Upper lobe of right lung (tissue), 1 donor: ENCODE data around the gene LGALS14. TPM values are rescaled to one million over a fixed set of nuclear protein-coding genes. Genes with fewer than 3 reads are reported as not detected.

ENCODE experiments used
- ATAC-seq: fragments of 200-7000 bp; cut with Tn5 transposase; one replicate; pipeline ENCODE4 v1.9.1; 2020; ENCODE audit warnings: mild to moderate bottlenecking, moderate library complexity
- DNase-seq: peaks from one replicate; pipeline ENCODE4 v3.0.0-alpha.2; 2020
- H3K27ac ChIP-seq: fragments of 200-600 bp; one replicate; pipeline ENCODE4 v1.8.0; 2022
- H3K27me3 ChIP-seq: fragments of 200-600 bp; one replicate; pipeline ENCODE4 v1.8.0; 2022; ENCODE audit warnings: mild to moderate bottlenecking
- H3K36me3 ChIP-seq: fragments of 200-600 bp; one replicate; pipeline ENCODE4 v1.8.0; 2022
- H3K4me1 ChIP-seq: fragments of 200-600 bp; one replicate; pipeline ENCODE4 v1.8.0; 2022
- H3K4me3 ChIP-seq: fragments of 200-600 bp; one replicate; pipeline ENCODE4 v1.8.0; 2022; ENCODE audit warnings: mild to moderate bottlenecking
- H3K9me3 ChIP-seq: fragments of 200-600 bp; one replicate; pipeline ENCODE4 v1.8.0; 2022
- intact Hi-C: fragments of 100-400 bp; cut with DNase I; formaldehyde crosslinking; loops from one replicate; pipeline ENCODE4 v1.11.0; 2022
- total RNA-seq: library from RNA; stranded (reverse); fragmentation: NEBNext Ultra II Directional; extraction: Animal tissue kit (Norgen Biotek cat#: 25700); gene quantifications from one replicate; pipeline ENCODE4 v1.2.1, GENCODE V29; 2021
- TF ChIP-seq, protein P1 (sequence below): fragments of 200-600 bp; IDR thresholded peaks from one replicate; pipeline ENCODE4 v1.8.0; 2022; ENCODE audit warnings: antibody characterized with exemption
- donor health status: DM: no; HTN: yes; CAD: no; lungs with severe emphysema.

The LGALS14 gene
- total RNA-seq, 1 donor from 2014 or later, result not detected

GRCh38 chr19:39731685-39732084 is 27.4 kb downstream of the LGALS14 start:
- H3K9me3 ChIP-seq, result no peaks in the 10 kb centered on the region
- H3K4me3 ChIP-seq, result no peak overlapping the region
- H3K27ac ChIP-seq, result no peak overlapping the region
- H3K36me3 ChIP-seq, result no peaks in the 10 kb centered on the region
- intact Hi-C loops, result no loop called here
- DNase-seq (no peak), ATAC-seq (no peak)
- TF ChIP-seq, protein P1, sequence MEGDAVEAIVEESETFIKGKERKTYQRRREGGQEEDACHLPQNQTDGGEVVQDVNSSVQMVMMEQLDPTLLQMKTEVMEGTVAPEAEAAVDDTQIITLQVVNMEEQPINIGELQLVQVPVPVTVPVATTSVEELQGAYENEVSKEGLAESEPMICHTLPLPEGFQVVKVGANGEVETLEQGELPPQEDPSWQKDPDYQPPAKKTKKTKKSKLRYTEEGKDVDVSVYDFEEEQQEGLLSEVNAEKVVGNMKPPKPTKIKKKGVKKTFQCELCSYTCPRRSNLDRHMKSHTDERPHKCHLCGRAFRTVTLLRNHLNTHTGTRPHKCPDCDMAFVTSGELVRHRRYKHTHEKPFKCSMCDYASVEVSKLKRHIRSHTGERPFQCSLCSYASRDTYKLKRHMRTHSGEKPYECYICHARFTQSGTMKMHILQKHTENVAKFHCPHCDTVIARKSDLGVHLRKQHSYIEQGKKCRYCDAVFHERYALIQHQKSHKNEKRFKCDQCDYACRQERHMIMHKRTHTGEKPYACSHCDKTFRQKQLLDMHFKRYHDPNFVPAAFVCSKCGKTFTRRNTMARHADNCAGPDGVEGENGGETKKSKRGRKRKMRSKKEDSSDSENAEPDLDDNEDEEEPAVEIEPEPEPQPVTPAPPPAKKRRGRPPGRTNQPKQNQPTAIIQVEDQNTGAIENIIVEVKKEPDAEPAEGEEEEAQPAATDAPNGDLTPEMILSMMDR, result no peak
- no peaks in the 10 kb centered on the region for H3K27me3 ChIP-seq
- no peaks in the 10 kb centered on the region for H3K4me1 ChIP-seq

GRCh38 chr19:39733841-39734240 is 29.6 kb downstream of the LGALS14 start:
- DNase-seq (no peak), ATAC-seq (no peak)
- Histone ChIP-seq H3K9me3 (no peaks in the 10 kb centered on the region), H3K27ac (no peak overlapping the region), H3K27me3 (no peaks in the 10 kb centered on the region), H3K4me3 (no peak overlapping the region), H3K4me1 (no peaks in the 10 kb centered on the region), H3K36me3 (no peaks in the 10 kb centered on the region)
- TF ChIP-seq, protein P1, result no peak
- intact Hi-C loops, result no loop called here

GRCh38 chr19:39735688-39736087 is 31.4 kb downstream of the LGALS14 start:
- H3K27me3 ChIP-seq, result no peaks in the 10 kb centered on the region
- TF ChIP-seq, protein P1, result no peak

DNA sequence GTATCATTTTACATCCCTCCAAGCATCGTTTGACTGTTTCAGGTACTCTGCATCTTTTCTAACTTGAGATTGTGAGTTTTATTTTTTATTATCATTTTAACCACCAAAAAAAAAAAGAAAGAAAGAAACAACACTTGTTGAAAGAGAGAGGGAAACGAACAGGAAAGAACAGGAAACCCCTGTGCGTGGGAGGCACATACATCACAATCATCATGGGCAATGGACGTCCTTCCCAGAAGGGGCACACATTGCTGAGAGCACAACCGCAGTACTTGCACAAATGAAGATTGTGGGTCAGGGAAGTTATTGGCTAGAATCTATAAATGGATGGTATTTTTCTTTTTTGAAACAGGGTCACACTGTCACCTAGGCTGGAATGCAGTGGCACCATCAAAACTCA is 31.8 kb downstream of the LGALS14 start:
- intact Hi-C loops, result no loop called here
- Histone ChIP-seq H3K36me3 (no peaks in the 10 kb centered on the region), H3K4me3 (no peak overlapping the region), H3K27ac (no peak overlapping the region), H3K27me3 (no peaks in the 10 kb centered on the region), H3K9me3 (no peaks in the 10 kb centered on the region), H3K4me1 (no peaks in the 10 kb centered on the region)
- TF ChIP-seq, protein P1, result no peak
- ATAC-seq (no peak), DNase-seq (no peak)

More at GRCh38 chr19:39735688-39736087, 31.4 kb downstream of the LGALS14 start:
- H3K36me3 ChIP-seq, result no peaks in the 10 kb centered on the region
- no peaks in the 10 kb centered on the region for H3K9me3 ChIP-seq
- H3K27ac ChIP-seq, result no peak overlapping the region
- ATAC-seq (no peak), DNase-seq (no peak)
- H3K4me1 ChIP-seq, result no peaks in the 10 kb centered on the region
- H3K4me3 ChIP-seq, result no peak overlapping the region
- intact Hi-C loops, result no loop called here

GRCh38 chr19:39737351-39737750 is 33.1 kb downstream of the LGALS14 start:
- Histone ChIP-seq H3K9me3 (no peaks in the 10 kb centered on the region), H3K4me3 (no peak overlapping the region), H3K27ac (no peak overlapping the region), H3K4me1 (no peaks in the 10 kb centered on the region), H3K36me3 (no peaks in the 10 kb centered on the region), H3K27me3 (no peaks in the 10 kb centered on the region)
- no peak for DNase-seq
- intact Hi-C loops, result no loop called here
- no peak for ATAC-seq
- TF ChIP-seq, protein P1, result no peak

GRCh38 chr19:39737891-39738290 is 33.6 kb downstream of the LGALS14 start, which contains the start of gene CLC:
Gene CLC (minus strand): TSS chr19:39738029. CDS start chr19:39737952, 77 bp downstream.
- TF ChIP-seq, protein P1, result no peak
- no peak within 1 kb of the TSS for H3K27ac ChIP-seq
- H3K27me3 ChIP-seq, result peaks cover 5% of the 10 kb centered on the region
- DNase-seq (no peak), ATAC-seq (no peak)
- no peaks in the 10 kb centered on the region for H3K4me1 ChIP-seq
- no peak within 1 kb of the TSS for H3K4me3 ChIP-seq
- intact Hi-C loops, result no loop called here
- no peaks in the 10 kb centered on the region for H3K9me3 ChIP-seq
- no peaks in the 10 kb centered on the region for H3K36me3 ChIP-seq
